Stimulated activated naive CD8-positive, alpha-beta T cell treated with anti-CD3 and anti-CD28 coated beads, Interleukin-15, amount 100 ng/mL, for 72 hours (primary cell): ENCODE measurements around the gene ACO2.
A peak's percentile ranks its signal among the peaks of the same experiment; 100 is the strongest.
"Not testable (repeated sequence)": the region's sequence is repeated elsewhere in the genome, so short reads cannot be mapped to it uniquely, and the experiment has no call there.

Experiments
- ATAC-seq: fragments of 150-1000 bp; cut with Tn5 transposase; 2 replicates; pipeline ENCODE4 v1.10.0; 2021; ENCODE audit warnings: mild to moderate bottlenecking, moderate library complexity
- DNase-seq, 2 donors: peaks; one replicate each; pipeline ENCODE4 v3.0.0; 2021 to 2022
- H3K27ac Mint-ChIP-seq, 2 donors: one replicate each; pipeline ENCODE4 v1.8.0; 2022; ENCODE audit warnings: mild to moderate bottlenecking in 2 of 2, mixed read lengths in 2 of 2, moderate library complexity in 2 of 2
- H3K27me3 Mint-ChIP-seq: one replicate; pipeline ENCODE4 v1.8.0; 2022; ENCODE audit warnings: mixed read lengths
- H3K4me1 Mint-ChIP-seq: one replicate; pipeline ENCODE4 v1.8.0; 2022; ENCODE audit warnings: mild to moderate bottlenecking, mixed read lengths
- H3K4me3 Mint-ChIP-seq, 2 donors: one replicate each; pipeline ENCODE4 v1.8.0; 2022; ENCODE audit warnings: mild to moderate bottlenecking in 2 of 2, mixed read lengths in 2 of 2, moderate library complexity in 1 of 2
- H3K9me3 Mint-ChIP-seq, 2 donors: one replicate each; pipeline ENCODE4 v1.8.0; 2022; ENCODE audit warnings: mixed read lengths in 2 of 2

ACO2 gene

DNA sequence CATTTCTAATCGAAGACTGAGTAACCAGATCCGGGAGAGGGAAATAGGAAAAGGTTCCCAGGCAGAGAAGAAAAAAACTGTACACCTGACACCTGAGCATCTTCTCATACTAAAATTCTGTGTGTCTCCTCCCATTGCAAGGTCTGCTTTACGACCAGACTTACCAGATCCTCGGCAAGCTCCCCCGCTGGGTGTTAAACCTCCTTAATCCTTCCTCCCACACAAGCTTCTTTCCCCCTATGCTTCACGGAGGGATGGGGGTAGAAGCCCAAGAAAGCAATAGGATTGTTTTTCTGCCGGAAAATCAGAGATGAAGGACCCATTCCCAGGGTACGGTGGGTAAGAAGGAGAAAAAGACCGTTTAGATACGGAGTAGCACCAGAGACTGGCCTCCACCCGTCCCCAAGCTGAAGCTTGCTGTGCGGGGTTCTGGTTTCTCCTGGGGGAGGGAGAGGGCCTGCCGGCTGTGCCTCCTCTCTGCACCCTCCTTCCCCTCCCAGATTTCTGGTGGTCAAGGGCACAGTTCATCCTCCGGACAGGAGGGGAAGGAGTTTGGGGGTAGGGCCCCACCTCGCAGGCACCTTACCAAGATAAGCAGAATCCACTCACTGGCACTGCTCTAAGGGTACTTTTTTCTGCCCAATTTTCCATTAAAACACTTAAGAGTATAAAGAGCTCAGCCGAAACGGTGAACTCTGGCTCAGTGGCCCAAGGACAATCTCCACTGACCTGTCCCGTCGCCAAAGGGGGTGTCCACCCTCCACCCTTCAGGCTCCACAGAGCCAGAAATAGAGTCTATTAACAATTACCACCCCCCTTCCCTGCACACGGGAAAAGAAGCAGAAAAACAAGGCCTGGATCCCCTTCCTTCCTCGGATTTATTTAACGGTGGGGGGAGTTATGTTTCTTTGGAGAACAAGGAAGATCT is 23.5 kb upstream of the ACO2 start:
- Mint-ChIP-seq H3K4me3 (peak overlapping the region; percentile 98 to 99), H3K4me1 (peaks cover 25% of the 10 kb centered on the region), H3K9me3 (no peaks in the 10 kb centered on the region), H3K27me3 (no peaks in the 10 kb centered on the region), H3K27ac (peak overlapping the region; percentile 99)
- DNase-seq (peak; percentile 41 to 44), ATAC-seq (no peak)

DNA sequence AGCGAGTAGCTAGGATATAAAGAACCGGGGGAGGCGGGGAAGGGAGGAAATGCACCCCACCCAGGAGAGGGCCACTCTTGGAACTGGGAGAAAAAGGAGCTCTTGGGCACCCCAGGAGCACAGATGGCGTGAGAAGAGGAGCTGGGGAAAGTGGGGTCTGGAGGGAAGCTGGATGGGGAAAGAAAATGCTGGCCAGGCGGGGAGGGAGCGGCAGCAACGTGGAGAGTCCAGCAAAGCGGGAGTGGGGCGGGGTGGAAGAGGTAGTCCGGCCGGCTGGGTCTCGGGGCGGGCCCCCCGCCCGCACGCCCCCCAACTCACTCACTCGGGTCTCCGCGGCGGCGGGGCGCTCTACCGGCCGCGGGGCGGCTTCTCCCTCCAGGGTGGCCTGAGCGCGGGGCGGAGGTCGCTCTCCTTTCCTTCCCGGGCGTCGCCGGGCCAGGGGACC is 22.8 kb upstream of the ACO2 start:
- H3K9me3 Mint-ChIP-seq, result no peaks in the 10 kb centered on the region
- no peak for ATAC-seq
- peak overlapping the region; percentile 98 to 99 for H3K4me3 Mint-ChIP-seq

DNA sequence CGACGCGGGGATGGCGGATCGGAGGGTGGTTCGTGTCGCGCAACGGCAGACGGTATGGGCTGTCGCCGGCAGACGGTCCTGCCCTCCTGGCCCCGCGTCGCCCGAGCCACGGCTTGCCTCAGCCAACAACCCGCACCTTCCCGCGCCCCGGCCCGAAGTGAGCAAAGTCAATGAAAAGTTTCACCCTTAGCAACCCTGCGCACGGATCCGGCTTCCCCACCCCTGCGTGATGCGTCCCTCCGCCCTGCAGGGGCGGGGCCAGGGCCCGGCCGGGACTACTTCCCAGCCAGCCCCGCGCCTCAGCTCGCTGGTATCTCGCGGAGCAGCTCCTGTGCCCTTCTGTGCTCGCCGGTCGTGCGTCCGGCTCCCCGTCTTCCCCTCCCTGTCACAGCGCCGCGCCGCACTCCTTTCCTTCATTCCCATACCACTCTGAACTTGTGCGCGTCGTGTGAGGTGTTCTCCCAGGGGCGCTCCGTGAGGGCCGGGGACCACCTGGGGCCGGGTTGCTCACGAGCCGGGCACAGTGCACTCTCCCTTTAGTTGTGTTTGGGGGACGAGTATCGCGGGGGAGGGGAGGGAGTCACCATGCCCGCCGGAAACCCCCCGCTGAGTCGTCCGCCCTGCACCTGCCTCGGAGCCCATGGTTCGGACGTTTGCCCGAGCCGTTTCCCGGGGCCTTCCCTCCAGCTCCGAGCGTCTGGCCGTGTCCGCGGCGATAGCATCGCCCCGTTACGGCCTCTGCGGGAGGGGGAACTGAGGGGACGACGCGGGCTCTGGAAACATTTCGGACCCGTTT is 22.1 kb upstream of the ACO2 start, which contains the start of gene TOB2:
Gene TOB2 (minus strand): TSS at position 163 of the 796 bp plus-strand sequence. CDS start 9,456 bp downstream, outside the sequence.
- Mint-ChIP-seq H3K4me3 (peak within 1 kb of the TSS; percentile 98 to 99), H3K4me1 (peaks cover 25% of the 10 kb centered on the region), H3K27ac (peak within 1 kb of the TSS; percentile 99), H3K9me3 (no peaks in the 10 kb centered on the region), H3K27me3 (no peaks in the 10 kb centered on the region)
- DNase-seq (peak; percentile 97), ATAC-seq (peak; percentile 76)

More for the DNA sequence above, 22.8 kb upstream of the ACO2 start:
- Mint-ChIP-seq H3K4me1 (peaks cover 25% of the 10 kb centered on the region), H3K27me3 (no peaks in the 10 kb centered on the region), H3K27ac (peak overlapping the region; percentile 99)
- DNase-seq, result no peak

DNA sequence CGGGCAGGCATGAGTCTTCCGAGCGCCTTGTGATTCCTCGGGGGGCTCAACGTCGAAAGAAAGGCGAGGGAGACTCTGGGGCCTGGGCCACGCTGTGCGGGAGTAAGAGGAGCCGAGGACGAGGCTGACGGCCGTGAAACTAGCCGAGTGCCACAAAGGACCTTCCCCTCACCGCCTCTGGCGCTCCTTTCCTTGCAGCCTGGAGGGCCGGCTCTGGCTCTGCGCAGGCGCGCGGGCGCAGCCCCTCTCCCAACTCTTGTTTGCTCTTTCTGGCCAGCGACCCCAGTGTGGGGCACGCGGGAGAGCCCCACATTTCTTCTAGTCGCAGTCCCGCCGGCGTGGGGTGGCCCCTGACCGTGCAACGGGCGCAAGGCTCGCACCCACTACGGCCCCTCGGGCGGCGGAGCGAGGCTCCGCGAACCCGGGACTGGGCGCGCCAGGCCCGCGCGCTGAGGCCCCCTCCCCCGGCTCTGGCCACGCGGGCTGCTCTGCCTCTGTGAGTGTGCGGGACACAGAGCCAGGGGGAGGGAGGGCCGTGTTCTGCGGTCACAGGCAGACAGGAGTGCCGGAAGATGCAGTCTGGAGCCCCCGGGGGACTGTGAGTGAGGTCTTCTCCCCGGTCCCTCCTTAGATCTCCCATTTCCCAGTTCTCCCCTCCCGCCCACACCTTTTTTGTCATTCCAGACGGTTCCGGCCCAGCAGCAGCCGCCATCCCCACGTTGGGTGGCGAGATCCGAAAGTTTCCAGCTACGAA is 21.3 kb upstream of the ACO2 start:
- H3K4me3 Mint-ChIP-seq, result peak overlapping the region; percentile 98 to 99
- ATAC-seq (peak; percentile 24), DNase-seq (peak; percentile 71 to 72)
- H3K27me3 Mint-ChIP-seq, result no peaks in the 10 kb centered on the region
- peaks cover 18% of the 10 kb centered on the region for H3K4me1 Mint-ChIP-seq
- peak overlapping the region; percentile 99 for H3K27ac Mint-ChIP-seq
- H3K9me3 Mint-ChIP-seq, result no peaks in the 10 kb centered on the region

DNA sequence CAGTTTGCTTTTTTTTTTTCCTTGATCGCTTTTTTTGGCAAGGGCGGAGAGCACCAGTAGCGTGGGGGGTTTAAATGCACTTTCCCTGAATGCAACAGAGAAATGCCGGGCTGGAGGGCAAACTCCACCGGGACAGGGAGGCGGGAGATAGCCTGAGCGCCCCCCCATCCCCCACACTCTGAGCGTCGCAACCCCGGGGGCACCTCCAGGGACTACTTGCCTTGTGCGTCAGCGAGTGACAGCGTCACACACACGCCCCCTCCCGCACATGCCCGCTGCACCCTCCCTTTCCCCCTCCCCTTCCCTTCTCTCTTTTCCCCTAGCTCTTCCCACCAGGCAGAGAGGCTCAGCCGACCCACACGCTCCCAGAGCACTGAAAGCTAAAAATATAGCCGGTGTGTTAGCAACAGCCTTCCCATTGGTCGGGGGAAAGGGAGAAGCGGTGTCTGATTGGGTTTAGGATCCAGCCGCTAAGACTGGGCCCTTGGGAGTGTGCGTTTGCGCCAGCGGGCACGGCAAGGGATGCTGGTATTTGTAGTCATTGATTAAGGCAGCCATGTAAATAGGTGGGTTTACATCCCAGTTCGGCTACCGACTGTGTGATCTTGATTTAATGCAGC is 20.6 kb upstream of the ACO2 start:
- H3K9me3 Mint-ChIP-seq, result no peaks in the 10 kb centered on the region
- peak overlapping the region; percentile 98 to 99 for H3K4me3 Mint-ChIP-seq
- ATAC-seq (peak; percentile 75), DNase-seq (peak; percentile 86 to 93)
- H3K27ac Mint-ChIP-seq, result peak overlapping the region; percentile 9 to 99
- H3K27me3 Mint-ChIP-seq, result no peaks in the 10 kb centered on the region
- peaks cover 15% of the 10 kb centered on the region for H3K4me1 Mint-ChIP-seq

DNA sequence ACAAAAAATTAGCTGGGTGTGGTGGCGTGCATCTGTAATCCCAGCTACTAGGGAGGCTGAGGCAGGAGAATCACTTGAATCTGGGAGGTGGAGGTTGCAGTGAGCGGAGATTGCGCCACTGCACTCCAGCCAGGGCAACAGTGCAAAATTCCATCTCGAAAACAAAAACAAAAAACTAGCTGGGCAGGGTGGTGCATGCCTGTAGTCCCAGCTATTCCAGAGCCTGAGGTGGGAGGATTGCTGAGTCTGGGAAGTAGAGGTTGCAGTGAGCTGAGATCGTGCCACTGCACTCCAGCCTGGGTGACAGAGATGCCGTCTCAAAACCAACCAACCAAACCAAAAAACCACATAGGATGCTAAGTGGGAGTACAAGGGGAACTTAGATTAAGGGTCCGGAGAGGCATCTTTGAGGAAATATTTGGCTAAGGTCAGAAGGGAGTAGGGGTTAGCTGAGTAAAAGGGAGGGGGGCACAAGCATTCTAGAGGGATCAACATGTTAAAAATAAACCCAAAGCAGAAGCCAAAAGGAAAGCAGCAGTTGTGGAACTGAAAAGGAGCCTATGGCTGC is 10.7 kb upstream of the ACO2 start:
- DNase-seq (no peak), ATAC-seq (no peak)
- Mint-ChIP-seq H3K9me3 (no peaks in the 10 kb centered on the region), H3K27me3 (no peaks in the 10 kb centered on the region), H3K4me1 (peaks cover 17% of the 10 kb centered on the region), H3K4me3 (peak overlapping the region in 1 of 2 donors; percentile 1), H3K27ac (no peak overlapping the region)

DNA sequence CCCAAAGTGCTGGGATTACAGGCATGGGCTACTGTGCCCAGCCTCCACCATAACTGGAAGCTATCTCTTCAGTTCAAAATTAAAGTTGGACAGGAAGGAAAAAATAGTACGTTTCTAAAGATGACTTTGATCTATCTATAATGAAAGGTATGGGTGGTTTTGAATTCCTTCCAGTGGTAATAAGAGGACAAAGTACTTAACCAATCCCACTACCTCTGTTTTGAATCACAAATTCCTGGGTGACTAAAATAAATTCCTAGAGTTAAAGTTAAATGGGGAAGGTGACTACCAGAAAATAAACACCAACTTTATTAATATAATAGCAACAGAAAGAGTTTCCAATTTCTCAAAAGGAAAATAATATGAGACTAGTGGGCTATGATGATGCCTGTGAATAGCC is 9.5 kb upstream of the ACO2 start:
- Mint-ChIP-seq H3K27ac (no peak overlapping the region), H3K27me3 (no peaks in the 10 kb centered on the region), H3K4me3 (no peak overlapping the region), H3K4me1 (peaks cover 19% of the 10 kb centered on the region), H3K9me3 (no peaks in the 10 kb centered on the region)
- DNase-seq, result no peak
- no peak for ATAC-seq

DNA sequence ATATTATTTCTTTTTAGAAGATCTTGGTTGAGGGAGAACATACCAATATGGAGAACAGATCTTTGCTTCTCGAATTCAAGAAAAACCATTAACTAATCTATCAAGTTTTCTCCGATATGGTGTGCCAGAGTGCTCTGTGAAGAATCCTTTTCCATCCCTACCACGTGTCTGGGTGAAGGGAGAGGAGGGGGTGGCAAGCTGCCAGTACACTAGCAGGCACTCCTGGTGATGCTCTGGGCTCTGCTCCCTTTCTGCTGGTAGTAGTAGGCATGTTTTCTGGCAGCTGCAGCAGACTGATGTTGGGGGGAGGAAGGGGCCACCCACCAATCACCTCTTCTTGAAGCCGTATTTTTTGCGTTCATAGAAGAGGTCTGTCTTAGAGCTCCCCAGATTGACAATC is 8.8 kb upstream of the ACO2 start:
- peak overlapping the region in 1 of 2 donors; percentile 80 for H3K27ac Mint-ChIP-seq

DNA sequence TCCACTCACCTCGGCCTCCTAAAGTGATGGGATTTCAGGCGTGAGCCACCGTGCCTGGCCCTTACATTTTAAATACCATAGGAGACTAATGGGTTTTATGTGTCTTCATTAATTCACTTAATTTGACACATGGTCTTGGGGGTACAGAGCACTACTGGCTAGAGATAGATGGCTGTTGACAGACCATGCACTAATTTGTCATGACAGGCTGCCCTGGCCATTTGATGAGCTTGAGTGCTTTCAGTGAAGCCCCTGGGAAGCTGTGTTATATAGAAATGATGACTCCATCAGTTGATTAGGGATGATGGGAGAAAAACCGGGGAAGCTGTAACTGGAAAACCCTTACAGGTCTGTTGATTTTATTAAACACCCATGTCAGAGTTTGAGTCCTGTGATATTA is 7.0 kb upstream of the ACO2 start:
- H3K4me1 Mint-ChIP-seq, result peaks cover 40% of the 10 kb centered on the region
- DNase-seq (no peak), ATAC-seq (no peak)
- H3K27me3 Mint-ChIP-seq, result no peaks in the 10 kb centered on the region
- peak overlapping the region in 1 of 2 donors; percentile 83 for H3K27ac Mint-ChIP-seq
- H3K9me3 Mint-ChIP-seq, result no peaks in the 10 kb centered on the region
- H3K4me3 Mint-ChIP-seq, result no peak overlapping the region

More for the DNA sequence above, 8.8 kb upstream of the ACO2 start:
- not testable (repeated sequence) for H3K27me3 Mint-ChIP-seq, DNase-seq, ATAC-seq, H3K9me3 Mint-ChIP-seq, H3K4me3 Mint-ChIP-seq
- H3K4me1 Mint-ChIP-seq, result peaks cover 26% of the 10 kb centered on the region

DNA sequence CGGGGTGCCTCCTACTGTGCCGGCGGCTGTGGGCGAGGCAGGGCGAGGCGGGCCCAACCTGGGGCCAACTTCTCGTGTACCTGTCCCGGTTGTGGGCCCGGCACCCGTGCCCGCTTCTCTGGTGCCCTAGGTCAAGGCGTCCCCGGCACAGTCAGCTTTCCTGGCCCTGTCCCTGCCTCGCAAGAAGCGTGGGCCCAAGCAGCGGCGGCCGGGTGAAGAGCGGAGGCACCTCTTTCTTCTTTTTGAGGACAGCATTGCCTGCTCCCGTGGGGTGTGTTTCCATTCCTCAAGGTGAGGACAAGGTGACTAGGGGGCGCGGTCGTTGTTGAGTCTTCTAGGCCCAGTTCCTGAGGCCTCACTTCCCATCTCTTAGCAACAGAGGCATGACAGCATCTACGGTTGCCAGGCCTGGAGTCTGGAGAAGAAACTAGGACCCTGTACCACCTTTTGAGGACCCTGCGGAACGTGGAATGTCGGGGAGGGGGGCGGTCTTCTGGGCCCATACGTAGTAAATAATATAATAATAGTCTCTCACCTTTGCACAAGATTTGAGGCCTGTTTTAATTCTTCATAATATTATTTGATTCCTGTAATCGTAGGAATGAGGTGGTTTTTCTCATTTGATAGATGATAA is 418 bp downstream of the ACO2 start:
- no peak for DNase-seq
- H3K27me3 Mint-ChIP-seq, result no peaks in the 10 kb centered on the region
- peaks cover 84% of the 10 kb centered on the region for H3K4me1 Mint-ChIP-seq
- ATAC-seq, result peak; percentile 1
- peak overlapping the region; percentile 99 to 100 for H3K27ac Mint-ChIP-seq
- peak overlapping the region; percentile 84 to 95 for H3K4me3 Mint-ChIP-seq
- H3K9me3 Mint-ChIP-seq, result no peaks in the 10 kb centered on the region

DNA sequence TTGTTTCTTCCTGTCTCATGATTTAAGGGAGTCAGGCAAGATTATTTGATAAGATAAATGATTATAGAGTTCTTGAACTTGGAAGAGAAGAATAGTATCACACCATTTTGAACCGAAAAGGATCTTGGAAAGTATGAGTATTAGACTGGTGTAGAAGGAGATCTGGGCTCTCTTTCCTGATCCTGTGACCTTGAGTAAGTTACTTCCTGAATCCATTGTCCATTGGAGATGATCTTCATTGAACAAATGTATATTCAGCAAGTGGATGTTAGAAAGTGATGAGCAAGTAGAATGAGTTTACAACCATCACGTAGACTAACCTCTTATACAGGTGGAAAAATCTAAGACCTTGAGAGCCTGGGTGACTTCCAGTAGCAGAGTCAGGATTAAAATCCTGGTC is 2.0 kb downstream of the ACO2 start:
- ATAC-seq (no peak), DNase-seq (no peak)
- Mint-ChIP-seq H3K27me3 (no peaks in the 10 kb centered on the region), H3K9me3 (no peaks in the 10 kb centered on the region), H3K27ac (peak overlapping the region in 1 of 2 donors; percentile 75), H3K4me3 (peak overlapping the region; percentile 47 to 84), H3K4me1 (peaks cover 71% of the 10 kb centered on the region)

DNA sequence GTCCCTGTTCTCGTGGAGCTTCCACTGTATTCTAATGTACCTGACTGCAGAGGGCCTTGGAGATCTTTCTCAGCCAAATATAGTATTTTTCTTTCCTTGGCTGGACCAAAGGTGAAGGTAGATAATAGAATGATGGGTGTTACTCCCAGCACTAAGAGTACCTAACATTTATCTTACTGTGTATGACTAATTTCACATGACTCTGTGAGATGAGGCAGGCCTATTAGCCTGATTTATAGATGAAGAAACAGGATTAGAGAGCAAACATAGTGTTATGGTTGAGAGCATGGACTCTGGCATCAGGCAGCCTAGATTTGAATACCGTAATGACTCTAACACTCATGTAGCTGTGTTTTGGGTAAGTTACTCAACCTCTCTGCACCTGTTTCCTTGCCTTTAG is 2.7 kb downstream of the ACO2 start:
- H3K9me3 Mint-ChIP-seq, result no peaks in the 10 kb centered on the region
- H3K4me3 Mint-ChIP-seq, result no peak overlapping the region

DNA sequence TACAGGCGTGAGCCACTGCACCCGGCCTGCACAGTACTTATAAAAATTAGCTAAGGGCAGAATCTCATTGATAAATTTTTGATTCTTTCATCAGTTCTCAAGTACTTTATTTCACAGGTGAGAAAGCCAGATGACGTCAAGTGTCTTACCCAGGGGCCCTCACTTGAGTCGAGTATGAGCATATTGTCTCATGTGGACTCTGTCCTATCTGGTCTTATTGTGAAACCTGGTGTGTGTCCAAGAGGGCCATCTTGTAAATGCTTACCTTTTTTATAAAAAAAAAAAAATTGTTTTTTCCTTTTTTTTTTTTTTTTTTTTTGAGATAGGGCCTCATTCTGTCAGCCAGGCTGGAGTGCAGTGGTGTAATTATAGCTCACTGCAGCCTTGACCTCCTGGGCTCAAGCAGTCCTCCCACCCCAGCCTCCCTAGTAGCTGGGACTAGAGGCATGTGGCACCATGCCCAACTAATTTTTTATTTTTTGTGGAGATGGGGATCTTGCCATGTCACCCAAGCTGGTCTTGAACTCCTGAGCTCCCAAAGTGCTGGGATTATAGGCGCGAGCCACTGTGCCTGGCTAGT is 6.0 kb downstream of the ACO2 start:
- ATAC-seq, result no peak
- DNase-seq, result no peak
- H3K27me3 Mint-ChIP-seq, result no peaks in the 10 kb centered on the region
- H3K4me1 Mint-ChIP-seq, result peaks cover 60% of the 10 kb centered on the region
- H3K9me3 Mint-ChIP-seq, result no peaks in the 10 kb centered on the region
- H3K4me3 Mint-ChIP-seq, result no peak overlapping the region
- H3K27ac Mint-ChIP-seq, result no peak overlapping the region

More for the DNA sequence above, 2.7 kb downstream of the ACO2 start:
- no peak overlapping the region for H3K27ac Mint-ChIP-seq
- DNase-seq (no peak), ATAC-seq (no peak)
- H3K4me1 Mint-ChIP-seq, result peaks cover 66% of the 10 kb centered on the region
- no peaks in the 10 kb centered on the region for H3K27me3 Mint-ChIP-seq

DNA sequence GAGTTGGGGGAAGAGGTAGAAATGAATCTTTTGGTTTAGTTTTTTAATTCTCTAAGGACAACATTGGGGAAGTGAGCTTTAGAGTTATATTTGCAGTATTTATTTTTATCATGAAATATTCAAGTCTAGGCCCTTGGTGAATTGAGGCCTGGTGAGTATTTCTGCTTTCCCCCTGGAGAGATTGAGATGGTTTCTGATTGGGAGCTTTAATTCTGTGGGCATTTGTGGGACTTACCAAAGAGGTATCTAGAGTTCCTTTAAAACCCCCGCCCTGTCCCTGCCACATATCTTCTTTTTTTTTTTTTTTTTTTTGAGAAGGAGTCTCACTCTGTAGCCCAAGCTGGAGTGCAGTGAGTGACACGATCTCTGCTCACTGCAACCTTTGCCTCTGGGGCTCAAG is 9.6 kb downstream of the ACO2 start:
- Mint-ChIP-seq H3K9me3 (no peaks in the 10 kb centered on the region), H3K4me1 (peaks cover 48% of the 10 kb centered on the region), H3K27me3 (no peaks in the 10 kb centered on the region), H3K27ac (peak overlapping the region in 1 of 2 donors; percentile 36), H3K4me3 (no peak overlapping the region)
- no peak for DNase-seq
- no peak for ATAC-seq
